22Rv1 (cell line): ENCODE measurements around the gene CAMSAP2.

Source experiments
- ZFX ChIP-seq: fragments of 450-650 bp; IDR thresholded peaks from 2 replicates; pipeline ENCODE4 v1.6.1; 2017; ENCODE audit warnings: antibody characterized with exemption, borderline replicate concordance
- TF ChIP-seq, protein P1 (sequence below): fragments of 450-650 bp; IDR thresholded peaks from 2 replicates; pipeline ENCODE4 v1.5.1; 2017; ENCODE audit warnings: mild to moderate bottlenecking

DNA sequence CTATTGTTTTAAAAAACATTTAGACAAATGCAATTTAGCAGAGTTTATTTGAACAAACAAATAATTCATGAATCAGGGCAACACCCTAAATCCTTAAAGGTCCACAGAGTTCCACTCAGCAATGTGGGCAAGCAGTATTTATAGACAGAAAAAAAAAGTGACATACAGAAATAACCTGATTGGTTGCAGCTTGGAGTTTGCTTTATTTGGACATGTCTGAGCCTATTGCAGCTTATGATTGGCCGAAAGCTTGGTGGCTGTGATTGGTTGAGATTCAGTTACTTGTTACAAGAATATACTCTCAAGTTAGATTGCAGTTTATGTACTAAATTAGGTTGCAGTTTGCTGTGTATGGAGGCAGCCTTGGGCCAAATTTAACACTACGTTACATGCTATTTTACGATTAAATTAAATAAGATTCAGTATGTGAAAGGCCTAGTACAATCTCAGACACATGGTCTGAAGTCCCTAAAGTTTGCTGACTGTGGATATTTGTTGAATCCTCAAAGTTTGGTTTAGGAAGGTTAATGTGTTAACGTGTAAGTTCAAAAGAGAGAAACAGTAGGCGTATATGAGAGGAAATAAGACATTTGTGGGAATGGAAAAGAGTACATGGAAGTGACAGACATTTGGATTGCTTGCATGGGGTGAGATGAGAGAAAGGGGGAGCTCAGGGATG, 6.9 kb upstream of the CAMSAP2 start:
- TF ChIP-seq, protein P1, sequence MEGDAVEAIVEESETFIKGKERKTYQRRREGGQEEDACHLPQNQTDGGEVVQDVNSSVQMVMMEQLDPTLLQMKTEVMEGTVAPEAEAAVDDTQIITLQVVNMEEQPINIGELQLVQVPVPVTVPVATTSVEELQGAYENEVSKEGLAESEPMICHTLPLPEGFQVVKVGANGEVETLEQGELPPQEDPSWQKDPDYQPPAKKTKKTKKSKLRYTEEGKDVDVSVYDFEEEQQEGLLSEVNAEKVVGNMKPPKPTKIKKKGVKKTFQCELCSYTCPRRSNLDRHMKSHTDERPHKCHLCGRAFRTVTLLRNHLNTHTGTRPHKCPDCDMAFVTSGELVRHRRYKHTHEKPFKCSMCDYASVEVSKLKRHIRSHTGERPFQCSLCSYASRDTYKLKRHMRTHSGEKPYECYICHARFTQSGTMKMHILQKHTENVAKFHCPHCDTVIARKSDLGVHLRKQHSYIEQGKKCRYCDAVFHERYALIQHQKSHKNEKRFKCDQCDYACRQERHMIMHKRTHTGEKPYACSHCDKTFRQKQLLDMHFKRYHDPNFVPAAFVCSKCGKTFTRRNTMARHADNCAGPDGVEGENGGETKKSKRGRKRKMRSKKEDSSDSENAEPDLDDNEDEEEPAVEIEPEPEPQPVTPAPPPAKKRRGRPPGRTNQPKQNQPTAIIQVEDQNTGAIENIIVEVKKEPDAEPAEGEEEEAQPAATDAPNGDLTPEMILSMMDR = no peak
- TF ChIP-seq ZFX = no peak
